ENCODE measurements around the gene BCAT1. TPM values are rescaled to one million over a fixed set of nuclear protein-coding genes. Genes with fewer than 3 reads are reported as not detected.

BCAT1 gene
- total and polyA plus RNA-seq, 2 experiments from 2014 or later: 60.6 to 72.1 TPM

DNA sequence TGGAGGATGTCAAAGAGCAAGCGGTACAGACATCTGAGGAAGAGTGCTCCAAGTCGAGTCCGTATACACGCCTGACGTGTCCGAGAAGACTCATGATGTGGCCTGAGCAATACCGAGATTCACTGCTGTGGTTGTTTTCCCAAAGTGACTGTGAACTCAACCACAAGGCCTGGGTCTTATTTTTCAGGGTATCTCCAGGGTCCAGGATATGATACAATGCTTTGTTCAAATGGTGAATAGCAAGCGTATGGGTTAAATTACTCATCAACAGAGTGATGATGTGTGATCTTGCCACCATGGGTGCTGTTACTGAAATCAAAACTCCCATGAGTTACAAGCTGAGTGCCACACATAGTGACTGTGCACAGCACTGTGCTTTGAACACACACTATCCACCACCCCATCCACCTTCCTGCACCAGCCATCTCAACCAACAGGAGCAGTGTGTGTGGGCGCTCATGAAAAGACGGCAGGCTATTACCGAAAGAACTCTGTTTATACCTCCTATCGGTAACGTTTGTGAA lies 109.6 kb downstream of the BCAT1 start:
- Histone ChIP-seq H3K27ac (peak overlapping the region; percentile 70), H3K9me2 (ENCODE audit: insufficient read depth) (no peaks in the 10 kb centered on the region), H3K4me1 (ENCODE audit: insufficient read depth) (peaks cover 32% of the 10 kb centered on the region), H3K9me3 (ENCODE audit: low read depth) (no peaks in the 10 kb centered on the region), H3K36me3 (ENCODE audit: low read depth) (0 out of 2 replicates have a peak, but pooled peaks cover 8% of the 10 kb centered on the region), H3K4me3 (no peak overlapping the region), H3K4me2 (ENCODE audit: unreplicated experiment) (peak overlapping the region; percentile 65), H2AFZ (no peak overlapping the region), H3K9ac (peak overlapping the region; percentile 40), H3K79me2 (ENCODE audit: insufficient read depth) (no peaks in the 10 kb centered on the region), H3K27me3 (replicated peaks; ENCODE audit: insufficient read depth) (no peaks in the 10 kb centered on the region), H3F3A (ENCODE audit: insufficient read depth) (peaks cover 36% of the 10 kb centered on the region), H4K20me1 (ENCODE audit: insufficient read depth) (peaks cover 4% of the 10 kb centered on the region; the same call in 1 of the 2 replicates)
- DNase-seq: peak; percentile 75
- TF ChIP-seq EZH2 (IDR thresholded peaks at IDR 0.05; ENCODE audit: insufficient read depth, poor library complexity, severe bottlenecking) (no peak), EZH2phosphoT487 (IDR thresholded peaks at IDR 0.05; ENCODE audit: insufficient read depth, low read depth) (no peak)
- in situ Hi-C loops (cut with MboI): no loop called here
- 37 to 43% methylated on average over 13 of the region's 13 CpGs for WGBS, 2 experiments (ENCODE audit: low coverage in 1 of 2, low lambda C conversion rate in 2 of 2, missing lambda C conversion rate in 2 of 2)

DNA sequence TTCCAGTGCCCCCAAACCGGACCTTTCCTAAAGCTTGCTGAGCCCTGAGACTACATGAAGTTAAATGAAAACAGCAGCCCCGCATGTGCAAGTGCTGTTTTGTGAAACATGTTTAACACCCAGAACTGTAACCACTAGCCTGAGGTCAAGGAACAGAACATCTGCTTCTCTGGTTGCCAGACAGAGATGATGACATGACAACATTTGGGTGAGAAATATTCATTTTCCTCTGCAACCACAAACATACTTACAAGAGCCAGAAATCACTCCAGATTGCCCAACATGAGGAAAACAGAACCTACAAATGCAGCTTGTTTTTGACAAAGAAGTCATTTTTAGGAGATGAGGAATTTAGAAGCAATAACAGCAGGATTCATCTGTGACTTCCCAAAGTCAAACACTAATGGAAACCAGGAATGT lies 110.4 kb downstream of the BCAT1 start:
- peak overlapping the region; percentile 40 for H3K9ac ChIP-seq
- peak; percentile 88 for DNase-seq
- peaks cover 32% of the 10 kb centered on the region for H3K4me1 ChIP-seq (ENCODE audit: insufficient read depth)
- no peak for TF ChIP-seq EZH2 (IDR thresholded peaks at IDR 0.05; ENCODE audit: insufficient read depth, poor library complexity, severe bottlenecking)
- peak; percentile 98 for TF ChIP-seq EZH2phosphoT487 (IDR thresholded peaks at IDR 0.05; ENCODE audit: insufficient read depth, low read depth)
- peaks cover 4% of the 10 kb centered on the region; the same call in 1 of the 2 replicates for H4K20me1 ChIP-seq (ENCODE audit: insufficient read depth)
- no peaks in the 10 kb centered on the region for H3K9me3 ChIP-seq (ENCODE audit: low read depth)
- in situ Hi-C loops (cut with MboI): no loop called here
- no peaks in the 10 kb centered on the region for H3K27me3 ChIP-seq (replicated peaks; ENCODE audit: insufficient read depth)
- H3K36me3 ChIP-seq (ENCODE audit: low read depth): 0 out of 2 replicates have a peak, but pooled peaks cover 8% of the 10 kb centered on the region
- H3K4me3 ChIP-seq: 0 out of 2 replicates have a peak overlapping the region, but pooled peaks have one; percentile 29
- peak overlapping the region; percentile 70 for H3K27ac ChIP-seq
- H3F3A ChIP-seq (ENCODE audit: insufficient read depth): peaks cover 36% of the 10 kb centered on the region
- H2AFZ ChIP-seq: no peak overlapping the region
- H3K4me2 ChIP-seq (ENCODE audit: unreplicated experiment): peak overlapping the region; percentile 65
- H3K79me2 ChIP-seq (ENCODE audit: insufficient read depth): no peaks in the 10 kb centered on the region
- no peaks in the 10 kb centered on the region for H3K9me2 ChIP-seq (ENCODE audit: insufficient read depth)
- 3 to 7% methylated on average over 2 of the region's 2 CpGs for WGBS, 2 experiments (ENCODE audit: low coverage in 1 of 2, low lambda C conversion rate in 2 of 2, missing lambda C conversion rate in 2 of 2)

DNA sequence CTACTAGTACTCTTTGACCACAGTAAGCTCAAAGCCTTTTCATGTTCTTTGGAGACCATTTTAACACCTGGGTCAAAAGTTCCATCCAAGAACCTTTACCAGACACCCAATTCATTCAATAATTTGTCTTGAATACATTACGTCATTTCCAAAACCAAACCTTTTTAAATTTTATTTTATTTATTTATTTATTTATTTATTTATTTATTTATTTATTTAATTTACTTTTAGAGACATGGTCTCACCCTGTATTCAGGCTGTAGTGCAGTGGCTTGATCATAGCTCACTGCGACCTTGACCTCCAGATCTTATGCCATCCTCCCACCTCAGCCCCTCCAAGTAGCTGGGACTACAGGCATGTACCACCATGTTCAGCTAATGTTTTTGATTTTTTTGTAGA lies 113.5 kb downstream of the BCAT1 start:
- Histone ChIP-seq H3K36me3 (ENCODE audit: low read depth) (0 out of 2 replicates have a peak, but pooled peaks cover 10% of the 10 kb centered on the region), H2AFZ (no peak overlapping the region), H4K20me1 (ENCODE audit: insufficient read depth) (peaks cover 4% of the 10 kb centered on the region; the same call in 1 of the 2 replicates), H3K4me3 (no peak overlapping the region), H3K27me3 (replicated peaks; ENCODE audit: insufficient read depth) (no peaks in the 10 kb centered on the region), H3F3A (ENCODE audit: insufficient read depth) (peaks cover 27% of the 10 kb centered on the region), H3K9ac (no peak overlapping the region), H3K4me1 (ENCODE audit: insufficient read depth) (peaks cover 24% of the 10 kb centered on the region), H3K27ac (no peak overlapping the region), H3K79me2 (ENCODE audit: insufficient read depth) (no peaks in the 10 kb centered on the region), H3K9me3 (ENCODE audit: low read depth) (no peaks in the 10 kb centered on the region), H3K9me2 (ENCODE audit: insufficient read depth) (no peaks in the 10 kb centered on the region), H3K4me2 (ENCODE audit: unreplicated experiment) (no peak overlapping the region)
- TF ChIP-seq EZH2 (IDR thresholded peaks at IDR 0.05; ENCODE audit: insufficient read depth, poor library complexity, severe bottlenecking) (no peak), EZH2phosphoT487 (IDR thresholded peaks at IDR 0.05; ENCODE audit: insufficient read depth, low read depth) (no peak)
- in situ Hi-C loops (cut with MboI): no loop called here
- no peak for DNase-seq
- WGBS, 2 experiments (ENCODE audit: low coverage in 1 of 2, low lambda C conversion rate in 2 of 2, missing lambda C conversion rate in 2 of 2): 94 to 97% methylated on average over 2 of the region's 2 CpGs

DNA sequence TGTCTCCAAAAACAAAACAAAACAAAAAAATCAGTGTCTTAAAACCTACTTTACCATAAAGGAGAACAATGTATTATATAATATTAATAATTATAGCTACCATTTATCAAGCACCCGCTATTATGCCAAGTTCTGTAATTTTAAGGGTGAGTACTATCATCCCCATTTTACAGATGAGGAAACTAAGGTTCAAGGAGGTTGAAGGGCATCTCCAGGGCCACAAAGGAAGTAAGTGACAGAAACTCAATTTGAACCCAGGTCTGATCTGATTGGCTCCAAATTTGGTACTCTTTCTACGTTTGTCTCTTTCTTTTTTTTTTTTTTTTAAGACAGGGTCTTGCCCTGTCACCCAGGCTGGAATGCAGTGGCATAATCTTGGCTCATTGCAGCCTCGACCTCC lies 115.4 kb downstream of the BCAT1 start:
- H3K4me2 ChIP-seq (ENCODE audit: unreplicated experiment): no peak overlapping the region
- H2AFZ ChIP-seq: no peak overlapping the region
- no peak overlapping the region for H3K4me3 ChIP-seq
- peaks cover 4% of the 10 kb centered on the region; the same call in 1 of the 2 replicates for H4K20me1 ChIP-seq (ENCODE audit: insufficient read depth)
- H3K27me3 ChIP-seq (replicated peaks; ENCODE audit: insufficient read depth): no peaks in the 10 kb centered on the region
- no peaks in the 10 kb centered on the region for H3K9me3 ChIP-seq (ENCODE audit: low read depth)
- peaks cover 22% of the 10 kb centered on the region; the same call in 1 of the 2 replicates for H3K36me3 ChIP-seq (ENCODE audit: low read depth)
- DNase-seq: no peak
- in situ Hi-C loops (cut with MboI): no loop called here
- TF ChIP-seq EZH2phosphoT487 (IDR thresholded peaks at IDR 0.05; ENCODE audit: insufficient read depth, low read depth) (no peak), EZH2 (IDR thresholded peaks at IDR 0.05; ENCODE audit: insufficient read depth, poor library complexity, severe bottlenecking) (no peak)
- WGBS, 2 experiments (ENCODE audit: low coverage in 1 of 2, low lambda C conversion rate in 2 of 2, missing lambda C conversion rate in 2 of 2): 78 to 81% methylated on average over 3 of the region's 3 CpGs
- no peak overlapping the region for H3K9ac ChIP-seq
- H3K4me1 ChIP-seq (ENCODE audit: insufficient read depth): peaks cover 6% of the 10 kb centered on the region
- H3K79me2 ChIP-seq (ENCODE audit: insufficient read depth): no peaks in the 10 kb centered on the region
- no peak overlapping the region for H3K27ac ChIP-seq
- peaks cover 9% of the 10 kb centered on the region for H3F3A ChIP-seq (ENCODE audit: insufficient read depth)
- H3K9me2 ChIP-seq (ENCODE audit: insufficient read depth): no peaks in the 10 kb centered on the region

All from GM23248 (cell line).